GM18511 (cell line): Measurements from ENCODE around the gene NOP14.
"Not testable (repeated sequence)": the region's sequence is repeated elsewhere in the genome, so short reads cannot be mapped to it uniquely, and the experiment has no call there.

ENCODE experiments used
- ATAC-seq: cut with Tn5 transposase; IDR thresholded peaks from one replicate; pipeline ENCODE4 v1.9.1; 2021; ENCODE audit warnings: mild to moderate bottlenecking, moderate library complexity; ENCODE audit not compliant: unreplicated experiment

Gene NOP14

GRCh38 chr4:2963175-2963965, at the start of gene NOP14, which contains the start of gene GRK4:
NOP14 (minus strand) TSS chr4:2963406; CDS start chr4:2963319, 87 bp downstream.
GRK4 (plus strand) TSS chr4:2963571; CDS start chr4:2964071, 500 bp downstream.
- peak; percentile 91 for ATAC-seq

- no peak for ATAC-seq
Observed at GRCh38 chr4:3011456-3012220, 48.4 kb upstream of the NOP14 start.

GRCh38 chr4:3010998-3011397, 47.8 kb upstream of the NOP14 start:
- no peak for ATAC-seq

GRCh38 chr4:3010577-3010976, 47.4 kb upstream of the NOP14 start:
- no peak for ATAC-seq

GRCh38 chr4:3009422-3009821, 46.2 kb upstream of the NOP14 start:
- no peak for ATAC-seq

GRCh38 chr4:3007724-3008123, 44.5 kb upstream of the NOP14 start:
- ATAC-seq, result no peak

- ATAC-seq, result no peak
Observed at GRCh38 chr4:2996415-2996814, 33.2 kb upstream of the NOP14 start.

- ATAC-seq, result no peak
Observed at GRCh38 chr4:2995546-2996265, 32.5 kb upstream of the NOP14 start.

GRCh38 chr4:2994917-2995316, 31.7 kb upstream of the NOP14 start:
- ATAC-seq, result no peak

- no peak for ATAC-seq
Observed at GRCh38 chr4:2991243-2991642, 28.0 kb upstream of the NOP14 start.

GRCh38 chr4:2983715-2984114, 20.5 kb upstream of the NOP14 start:
- ATAC-seq, result not testable (repeated sequence)

GRCh38 chr4:2982012-2982411, 18.8 kb upstream of the NOP14 start:
- no peak for ATAC-seq

- no peak for ATAC-seq
Observed at GRCh38 chr4:2981256-2981819, 18.1 kb upstream of the NOP14 start.

GRCh38 chr4:2977211-2978088, 14.2 kb upstream of the NOP14 start:
- ATAC-seq, result no peak

GRCh38 chr4:2971275-2971674, 8.1 kb upstream of the NOP14 start:
- no peak for ATAC-seq

- ATAC-seq, result no peak
Observed at GRCh38 chr4:2968381-2968780, 5.2 kb upstream of the NOP14 start.

GRCh38 chr4:2965262-2965661, 2.1 kb upstream of the NOP14 start:
- no peak for ATAC-seq

GRCh38 chr4:2964706-2965258, 1.6 kb upstream of the NOP14 start:
- ATAC-seq, result no peak

GRCh38 chr4:2963966-2964471, 813 bp upstream of the NOP14 start:
- no peak for ATAC-seq
